Endothelial cell of coronary artery (primary cell): ENCODE results near the gene SOHLH2. TPM values are rescaled to one million over a fixed set of nuclear protein-coding genes. Genes with fewer than 3 reads are reported as not detected.

Experiments used
- total RNA-seq: library from RNA; depleted of rRNA; stranded (reverse); fragments of >200 nt; gene quantifications from 2 replicates; pipeline ENCODE4 v1.2.3, GENCODE V29; 2014

SOHLH2 gene, protein sequence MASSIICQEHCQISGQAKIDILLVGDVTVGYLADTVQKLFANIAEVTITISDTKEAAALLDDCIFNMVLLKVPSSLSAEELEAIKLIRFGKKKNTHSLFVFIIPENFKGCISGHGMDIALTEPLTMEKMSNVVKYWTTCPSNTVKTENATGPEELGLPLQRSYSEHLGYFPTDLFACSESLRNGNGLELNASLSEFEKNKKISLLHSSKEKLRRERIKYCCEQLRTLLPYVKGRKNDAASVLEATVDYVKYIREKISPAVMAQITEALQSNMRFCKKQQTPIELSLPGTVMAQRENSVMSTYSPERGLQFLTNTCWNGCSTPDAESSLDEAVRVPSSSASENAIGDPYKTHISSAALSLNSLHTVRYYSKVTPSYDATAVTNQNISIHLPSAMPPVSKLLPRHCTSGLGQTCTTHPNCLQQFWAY
- 0.09 and 0.63 TPM in 2 replicates for total RNA-seq

DNA sequence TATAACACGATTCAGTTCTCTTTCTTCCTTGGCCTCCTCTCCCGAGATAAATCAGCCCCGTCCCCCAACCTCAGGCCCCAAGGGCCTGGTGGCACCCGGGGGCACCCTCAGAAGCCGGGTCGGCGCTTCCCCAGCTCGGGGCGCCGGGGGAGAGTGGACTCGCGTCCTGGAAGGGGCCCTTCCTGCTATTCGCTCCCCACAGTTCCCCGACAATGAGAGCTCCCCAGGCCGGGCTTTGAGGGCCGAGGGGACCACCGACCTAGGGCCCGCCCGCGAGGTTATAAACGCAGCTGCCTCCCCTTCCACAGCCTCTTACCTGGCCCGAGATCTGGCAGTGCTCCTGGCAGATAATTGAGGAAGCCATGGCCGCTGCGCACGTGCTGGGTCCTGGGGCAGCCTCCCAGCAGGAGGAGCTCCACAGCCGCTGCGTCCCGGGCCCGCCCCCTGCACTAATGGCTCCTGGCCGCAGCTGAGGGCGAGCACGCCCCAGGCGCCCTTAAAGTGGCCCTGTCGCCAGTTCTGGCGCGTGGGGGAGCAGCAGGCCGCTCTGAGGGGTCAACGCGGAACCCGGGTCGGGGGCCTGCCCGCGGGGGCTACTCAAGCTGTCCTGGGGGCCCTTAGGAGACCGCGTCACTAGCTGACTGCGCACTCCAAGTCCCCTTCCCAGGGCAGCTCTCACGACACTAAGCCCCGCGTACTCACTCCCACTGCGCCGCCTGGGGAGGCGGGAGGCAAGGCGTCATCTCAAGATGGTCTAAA, at the start of gene SOHLH2:
SOHLH2 (minus strand) TSS at position 394 of the 759 bp plus-strand sequence; CDS start at position 364, 30 bp downstream.

DNA sequence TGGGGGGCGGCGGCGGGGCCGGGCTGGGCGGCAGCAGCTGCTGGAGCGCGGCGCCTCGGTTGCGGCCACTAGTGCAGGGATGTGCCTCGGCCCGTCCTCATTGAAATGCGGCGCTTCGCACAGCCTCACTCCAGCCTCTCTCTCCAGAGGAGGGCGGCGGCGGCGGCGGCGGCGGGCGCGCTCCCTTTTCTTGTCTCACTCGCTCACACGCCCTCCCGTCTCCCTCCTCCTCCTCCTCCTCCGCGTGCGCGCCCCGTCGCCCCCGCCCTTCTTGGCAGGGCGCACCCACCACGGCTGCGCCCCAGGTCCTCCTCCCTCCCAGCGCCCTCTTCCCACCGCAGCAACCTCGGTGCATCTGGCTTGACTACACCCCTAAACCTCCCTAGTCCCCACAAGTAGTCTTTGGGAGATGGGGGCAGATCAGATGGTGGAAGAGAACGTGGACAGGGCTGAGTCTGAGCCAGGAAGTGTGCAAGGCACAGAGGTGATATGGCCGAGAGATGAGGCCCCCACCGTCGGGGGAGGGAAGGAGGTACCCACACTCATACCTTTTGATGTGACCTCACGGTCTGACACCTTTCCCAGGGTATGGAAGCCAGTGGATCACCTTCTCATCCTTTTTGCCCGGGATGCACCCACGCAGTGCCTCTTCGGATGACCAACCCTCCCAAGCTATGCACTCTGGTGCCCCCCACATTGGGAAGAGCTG, 83.0 kb downstream of the SOHLH2 start, which contains the start of gene DCLK1:
DCLK1 (minus strand) TSS at position 161 of the 709 bp plus-strand sequence.

Other genes starting within 250 kb of the SOHLH2 start
- gene DCLK1, start 83.2 kb downstream of the SOHLH2 start, total RNA-seq, result 0.99 and 3.5 TPM in 2 replicates
- gene CCDC169, start 83.3 kb upstream of the SOHLH2 start, total RNA-seq, result 2.4 and 3.9 TPM in 2 replicates
- 77.8 and 96.2 TPM in 2 replicates for gene SPART, start 131.8 kb upstream of the SOHLH2 start, total RNA-seq
- 39.2 and 75.7 TPM in 2 replicates for gene CCNA1, start 217.9 kb upstream of the SOHLH2 start, total RNA-seq